ENCODE data around the gene OTOA.
"Not testable (repeated sequence)": the region's sequence is repeated elsewhere in the genome, so short reads cannot be mapped to it uniquely, and the experiment has no call there.

OTOA gene

GRCh38 chr16:21622545-21622944 lies 41.2 kb upstream of the OTOA start:
- DNase-seq (ENCODE audit: low spot score) = no peak
- CTCF ChIA-PET = interaction anchor here (0.6 to 0.7 kb wide), 2 partner anchors 38 to 46 kb away, joined by 4 to 5 read pairs; no protein-coding TSS in a partner anchor
- no peak for TF ChIP-seq CTCF (conservative IDR thresholded peaks at IDR 0.05; ENCODE audit: low read depth)
- POLR2A ChIA-PET (ENCODE audit: low non-redundant PET) = no interaction called here
- H3K27ac ChIP-seq = no peak overlapping the region

- ChIA-PET CTCF (no interaction called here), POLR2A (ENCODE audit: low non-redundant PET) (no interaction called here)
- no peak for TF ChIP-seq CTCF (conservative IDR thresholded peaks at IDR 0.05; ENCODE audit: low read depth)
- DNase-seq (ENCODE audit: low spot score) = no peak
- H3K27ac ChIP-seq = no peak overlapping the region
These were observed 38.7 kb upstream of the OTOA start for GRCh38 chr16:21625026-21625425.

GRCh38 chr16:21626659-21627277 lies 37.0 kb upstream of the OTOA start:
- peak; percentile 73 for DNase-seq (ENCODE audit: low spot score)
- POLR2A ChIA-PET (ENCODE audit: low non-redundant PET) = no interaction called here
- CTCF ChIA-PET = interaction anchor here (0.5 kb wide), 1 partner anchor 14 kb away, joined by 6 read pairs; no protein-coding TSS in a partner anchor
- TF ChIP-seq CTCF (conservative IDR thresholded peaks at IDR 0.05; ENCODE audit: low read depth) = no peak
- H3K27ac ChIP-seq = no peak overlapping the region

- POLR2A ChIA-PET (ENCODE audit: low non-redundant PET) = no interaction called here
- no peak for DNase-seq (ENCODE audit: low spot score)
- TF ChIP-seq CTCF (conservative IDR thresholded peaks at IDR 0.05; ENCODE audit: low read depth) = no peak
- no peak overlapping the region for H3K27ac ChIP-seq
- CTCF ChIA-PET = interaction anchor here (1.1 kb wide), 1 partner anchor 16 kb away, joined by 6 read pairs; no protein-coding TSS in a partner anchor
These were observed 35.5 kb upstream of the OTOA start for GRCh38 chr16:21628121-21628726.

- no peak overlapping the region for H3K27ac ChIP-seq
- CTCF ChIA-PET = interaction anchor here (1.1 kb wide), 1 partner anchor 15 kb away, joined by 6 read pairs; no protein-coding TSS in a partner anchor
- POLR2A ChIA-PET (ENCODE audit: low non-redundant PET) = interaction anchor here (0.6 kb wide), 1 partner anchor 1443 kb away, joined by 3 read pairs; no protein-coding TSS in a partner anchor
- TF ChIP-seq CTCF (conservative IDR thresholded peaks at IDR 0.05; ENCODE audit: low read depth) = no peak
- no peak for DNase-seq (ENCODE audit: low spot score)
These were observed 35.0 kb upstream of the OTOA start for GRCh38 chr16:21628772-21629171.

GRCh38 chr16:21629616-21630539 lies 33.9 kb upstream of the OTOA start:
- H3K27ac ChIP-seq; POLR2A ChIA-PET (ENCODE audit: low non-redundant PET); DNase-seq (ENCODE audit: low spot score); CTCF ChIA-PET: not testable (repeated sequence)

- POLR2A ChIA-PET (ENCODE audit: low non-redundant PET) = not testable (repeated sequence)
These were observed 32.9 kb upstream of the OTOA start for GRCh38 chr16:21630866-21631265.

GRCh38 chr16:21631376-21631775 lies 32.4 kb upstream of the OTOA start:
- CTCF ChIA-PET = interaction anchor here (0.7 kb wide), 1 partner anchor 1520 kb away, joined by 4 read pairs; no protein-coding TSS in a partner anchor
- POLR2A ChIA-PET (ENCODE audit: low non-redundant PET); H3K27ac ChIP-seq; DNase-seq (ENCODE audit: low spot score): not testable (repeated sequence)

More at GRCh38 chr16:21630866-21631265, 32.9 kb upstream of the OTOA start:
- not testable (repeated sequence) for H3K27ac ChIP-seq; DNase-seq (ENCODE audit: low spot score)
- CTCF ChIA-PET = interaction anchor here (0.7 kb wide), 1 partner anchor 1521 kb away, joined by 4 read pairs; no protein-coding TSS in a partner anchor

- POLR2A ChIA-PET (ENCODE audit: low non-redundant PET); H3K27ac ChIP-seq; DNase-seq (ENCODE audit: low spot score); CTCF ChIA-PET: not testable (repeated sequence)
These were observed 31.7 kb upstream of the OTOA start for GRCh38 chr16:21631951-21632575.
